Stromal cell of bone marrow (primary cell): ENCODE measurements around the gene PARP3.
A peak's percentile ranks its signal among the peaks of the same experiment; 100 is the strongest.
"Not testable (repeated sequence)": the region's sequence is repeated elsewhere in the genome, so short reads cannot be mapped to it uniquely, and the experiment has no call there.

Experiments used
- DNase-seq: peaks from one replicate; pipeline ENCODE4 v3.0.0-alpha.2; 2012; ENCODE audit warnings: low read depth

Gene PARP3

DNA sequence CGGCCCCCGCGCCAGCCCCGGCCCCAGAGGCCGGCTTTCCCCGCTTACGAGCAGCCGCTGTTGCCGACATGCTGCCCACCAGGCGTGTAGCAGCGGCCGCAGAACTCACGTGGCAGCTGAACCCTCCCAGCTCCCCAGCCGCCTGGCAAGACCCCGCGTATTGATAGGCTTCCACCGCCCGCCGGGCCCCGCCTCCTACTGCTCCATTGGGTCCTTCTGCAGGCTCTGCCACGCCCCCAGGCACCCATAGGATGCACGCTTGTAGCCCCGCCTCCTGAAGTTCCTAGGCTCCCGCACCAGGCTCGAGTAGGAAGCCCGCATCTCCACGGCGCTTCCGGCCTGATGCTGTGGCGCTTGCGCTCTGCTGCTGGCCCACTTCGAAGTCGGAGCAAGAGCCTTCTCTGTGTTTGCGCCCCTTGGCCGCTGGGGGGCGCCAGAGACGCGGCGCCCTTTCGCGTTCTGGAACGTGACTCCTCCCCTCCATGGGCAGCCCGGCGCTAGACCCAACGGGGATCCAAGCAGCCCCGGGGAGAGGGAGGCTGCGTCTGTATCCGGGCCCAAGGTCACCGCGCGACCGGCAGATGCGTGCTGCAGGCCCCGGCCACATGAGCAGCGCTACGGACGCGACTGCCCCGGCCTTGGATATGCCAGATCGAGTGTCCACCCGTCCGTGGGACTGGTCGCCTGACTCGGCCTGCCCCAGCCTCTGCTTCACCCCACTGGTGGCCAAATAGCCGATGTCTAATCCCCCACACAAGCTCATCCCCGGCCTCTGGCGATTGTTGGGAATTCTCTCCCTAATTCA, at the start of gene PARP3, which contains the start of gene RRP9:
Gene PARP3 (plus strand): TSS at position 566 of the 805 bp plus-strand sequence. CDS start 993 bp downstream, outside the sequence.
Gene RRP9 (minus strand): TSS at position 107 of the 805 bp plus-strand sequence. CDS start 37 bp downstream, at position 70.
- DNase-seq, result peak; percentile 100

DNA sequence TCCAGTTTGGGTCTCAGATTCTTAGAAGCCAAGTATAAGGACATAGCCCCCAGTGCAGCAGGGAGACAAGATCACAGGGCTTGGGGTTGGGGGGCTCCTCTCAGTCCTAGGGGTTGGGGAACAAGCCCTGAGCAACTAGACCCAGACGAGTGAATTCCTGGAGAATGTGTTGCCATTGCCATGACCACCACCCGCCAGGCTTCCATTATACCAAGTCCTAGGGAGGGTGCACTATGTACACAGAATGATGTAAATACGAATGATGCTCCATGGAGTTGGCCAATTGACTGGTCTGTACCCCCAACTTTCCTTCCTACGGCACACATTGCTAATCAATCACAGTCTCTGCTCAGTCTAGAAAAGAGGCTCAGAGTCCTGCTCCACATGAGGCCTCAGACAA, 47.8 kb upstream of the PARP3 start:
- DNase-seq, result no peak

DNA sequence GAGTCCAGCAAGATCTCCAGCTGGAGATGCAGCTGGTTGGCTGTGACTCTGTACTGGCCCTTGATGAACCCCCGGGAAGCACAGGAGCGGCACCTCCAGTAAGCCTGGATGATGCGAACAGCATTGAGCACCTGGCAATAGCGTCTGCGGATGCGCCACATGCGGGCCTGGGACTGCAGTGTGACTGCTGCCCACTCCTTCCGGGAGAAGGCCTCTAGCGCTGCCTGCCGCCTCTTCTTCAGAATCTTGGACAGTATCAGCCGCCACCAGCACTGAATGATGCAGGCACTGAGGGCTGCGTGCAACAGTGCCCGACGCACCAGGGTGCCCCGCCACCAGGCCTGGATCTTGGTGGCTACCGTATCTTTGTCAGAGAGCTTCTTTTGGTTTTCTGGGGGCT, 47.2 kb upstream of the PARP3 start:
- DNase-seq, result no peak

DNA sequence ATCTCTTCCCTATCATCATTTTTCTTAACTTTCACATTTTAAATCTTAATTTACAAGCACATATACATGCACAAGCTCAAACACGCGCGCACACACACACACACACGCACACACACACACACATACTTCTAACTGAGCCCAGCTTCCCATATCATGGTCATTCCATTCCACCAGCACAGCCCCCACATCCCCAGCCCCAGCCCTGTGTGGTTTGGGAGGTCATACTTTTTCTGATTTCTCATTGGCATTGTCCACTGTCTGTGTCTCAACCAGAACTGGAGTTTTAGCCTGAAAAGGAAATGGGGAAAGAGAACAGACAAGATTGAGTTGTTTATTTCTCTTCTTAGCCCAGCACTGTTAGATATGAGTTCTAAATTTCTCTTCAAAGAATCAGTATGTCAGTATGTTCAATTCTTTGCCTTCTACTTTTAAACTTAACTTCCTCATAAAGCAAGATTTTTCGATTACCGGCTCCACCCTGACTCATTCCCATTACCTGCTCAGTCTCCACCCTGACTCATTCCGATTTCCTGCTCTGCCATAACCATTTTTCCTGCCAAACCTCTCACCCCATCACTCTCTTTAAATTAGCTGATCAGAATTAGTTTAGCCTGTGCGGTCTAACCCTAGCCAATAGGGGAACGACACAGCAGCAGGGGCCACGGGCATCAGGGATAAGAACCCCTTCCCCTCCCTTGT, 45.4 kb upstream of the PARP3 start:
- no peak for DNase-seq

DNA sequence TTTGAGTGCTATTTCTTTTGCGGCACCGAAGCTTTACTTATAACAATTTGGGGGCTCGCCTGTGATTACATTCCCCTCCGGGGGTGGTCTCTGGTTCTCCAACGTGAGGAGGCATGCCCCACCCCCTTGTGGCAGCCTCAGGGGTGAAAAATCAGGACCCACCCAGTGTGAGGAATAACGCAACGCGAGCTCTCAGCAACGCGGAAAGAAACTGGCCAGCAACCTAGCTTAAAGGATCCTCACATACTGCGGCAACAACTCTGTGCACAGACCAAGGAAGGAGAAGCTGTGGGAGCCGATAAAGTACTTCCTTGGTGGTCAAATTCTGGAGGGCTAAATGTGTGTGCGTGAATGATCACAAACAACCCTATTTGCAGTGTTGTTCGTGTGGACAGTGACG, 44.8 kb upstream of the PARP3 start:
- no peak for DNase-seq

DNA sequence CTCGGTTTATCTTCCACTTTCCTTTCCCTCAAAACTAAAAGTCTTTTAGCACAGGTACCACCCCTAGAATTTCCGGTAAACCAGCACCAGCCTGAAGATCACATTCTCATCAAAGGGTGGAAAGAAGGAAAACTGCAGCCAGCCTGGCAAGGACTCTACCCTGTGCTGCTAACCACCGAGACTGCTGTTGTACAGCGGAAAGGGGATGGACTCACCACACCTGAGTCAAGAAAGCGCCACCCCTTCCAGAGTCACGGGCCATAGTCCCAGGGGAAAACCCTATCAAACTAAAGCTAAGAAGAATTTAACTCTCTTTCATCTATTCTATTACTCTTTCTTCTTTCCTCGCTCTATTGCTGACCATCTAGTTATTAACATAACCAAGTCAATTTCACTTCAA, 42.1 kb upstream of the PARP3 start:
- DNase-seq, result not testable (repeated sequence)

DNA sequence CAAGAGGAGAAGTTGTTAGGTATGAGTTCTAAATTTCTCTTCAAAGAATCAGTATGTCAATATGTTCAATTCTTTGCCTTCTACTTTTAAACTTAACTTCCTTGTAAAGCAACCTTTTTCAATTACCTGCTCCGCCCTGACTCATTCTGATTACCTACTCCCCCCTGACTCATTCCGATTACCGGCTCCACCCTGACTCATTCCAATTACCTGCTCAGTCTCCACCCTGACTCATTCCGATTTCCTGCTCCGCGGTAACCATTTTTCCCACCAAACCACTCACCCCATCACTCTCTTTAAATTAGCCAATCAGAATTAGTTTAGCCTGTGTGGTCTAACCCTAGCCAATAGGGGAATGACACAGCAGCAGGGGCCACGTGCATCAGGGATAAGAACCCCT, 39.8 kb upstream of the PARP3 start:
- not testable (repeated sequence) for DNase-seq

DNA sequence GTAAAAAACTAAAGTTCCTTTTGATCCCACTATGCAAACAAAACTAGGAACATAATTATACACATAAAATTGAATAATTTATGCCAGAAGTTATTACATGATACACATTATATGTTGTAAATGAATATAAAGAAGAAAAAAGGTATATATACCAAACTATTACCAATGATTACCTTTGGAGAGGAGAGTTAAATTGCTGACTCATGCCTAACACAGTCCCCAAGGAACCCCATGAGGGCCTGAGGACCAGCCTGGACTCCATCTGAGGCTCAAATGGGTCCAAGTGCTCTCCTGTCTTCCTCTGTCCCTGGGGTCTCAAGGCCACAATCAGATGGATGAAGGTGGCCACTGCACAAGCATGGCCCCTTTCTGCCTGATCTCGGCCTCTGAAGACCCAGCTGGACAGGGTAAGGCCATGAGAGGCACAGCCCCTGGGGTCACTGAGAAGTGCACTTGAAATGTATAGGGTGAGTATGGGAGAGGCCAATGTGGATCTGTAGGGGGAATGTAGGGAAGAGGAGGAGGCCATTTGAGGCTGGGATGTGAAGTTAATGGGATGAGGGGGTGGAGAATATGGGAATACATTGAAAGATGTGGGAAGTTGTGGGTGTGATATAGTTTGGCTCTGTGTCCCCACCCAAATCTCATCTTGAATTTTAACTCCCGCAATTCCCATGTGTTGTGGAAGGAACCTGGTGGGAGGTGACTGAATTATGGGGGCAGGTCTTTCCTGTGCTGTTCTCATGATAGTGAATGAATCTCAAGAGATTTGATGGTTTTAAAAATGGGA, 37.9 kb upstream of the PARP3 start:
- no peak for DNase-seq

DNA sequence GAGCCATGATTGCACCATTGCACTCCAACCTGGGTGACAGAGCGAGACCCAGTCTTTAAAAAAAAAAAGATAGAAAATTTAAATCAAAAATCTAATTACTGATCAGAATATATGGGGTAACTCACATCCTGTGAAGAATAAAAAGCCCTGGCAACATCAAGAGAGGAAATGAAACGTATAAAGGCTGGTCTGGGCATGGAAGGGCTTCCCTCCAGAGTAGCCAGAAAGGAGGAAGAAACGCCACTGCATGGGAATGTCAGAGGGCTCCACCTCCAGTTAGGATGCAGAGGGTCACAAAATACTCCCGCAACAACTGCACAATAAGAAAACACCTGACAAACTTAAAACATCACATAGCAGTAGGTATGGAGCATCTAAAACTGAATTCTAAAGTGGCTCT, 34.1 kb upstream of the PARP3 start:
- DNase-seq, result no peak

DNA sequence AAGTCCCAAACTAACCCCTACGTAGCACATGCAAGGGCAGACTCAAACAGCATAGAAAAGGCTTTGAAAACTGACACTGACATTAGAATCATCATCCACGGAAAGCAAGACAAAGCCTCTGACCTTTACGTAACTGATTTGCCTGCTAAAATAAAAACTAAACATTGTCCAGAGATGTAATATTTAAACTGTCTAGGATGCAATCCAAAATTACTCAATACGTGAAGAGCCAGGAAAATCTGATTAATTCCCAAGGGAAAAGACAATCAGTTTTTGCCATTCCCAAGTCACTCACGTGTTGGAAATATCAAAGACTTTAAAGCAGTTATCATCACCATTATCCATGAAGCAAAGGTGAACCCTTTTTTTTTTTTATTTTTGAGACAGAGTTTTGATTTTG, 25.7 kb upstream of the PARP3 start:
- DNase-seq, result peak; percentile 13

DNA sequence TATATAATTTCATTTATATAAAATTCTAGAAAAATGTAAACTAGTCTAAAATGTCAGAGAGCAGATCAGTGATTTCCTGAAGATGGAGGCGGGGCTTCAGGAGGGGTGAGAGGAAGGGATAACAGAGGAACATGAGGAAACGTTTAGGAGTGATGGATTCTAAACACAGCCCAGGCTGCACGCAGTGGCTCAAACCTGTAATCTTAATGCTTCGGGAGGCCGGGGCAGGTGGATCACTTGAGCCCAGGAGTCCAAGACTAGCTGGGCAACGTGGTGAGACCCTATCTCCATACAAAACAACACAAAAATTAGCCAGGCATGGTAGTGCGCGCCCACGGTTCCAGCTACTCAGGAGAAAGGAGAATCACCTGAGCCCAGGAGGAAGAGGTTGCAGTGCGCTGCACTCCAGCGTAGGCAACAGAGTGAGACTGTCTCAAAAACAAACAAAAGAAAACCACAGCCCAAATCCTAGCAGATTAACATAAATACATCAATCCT, 21.0 kb upstream of the PARP3 start:
- DNase-seq, result no peak

DNA sequence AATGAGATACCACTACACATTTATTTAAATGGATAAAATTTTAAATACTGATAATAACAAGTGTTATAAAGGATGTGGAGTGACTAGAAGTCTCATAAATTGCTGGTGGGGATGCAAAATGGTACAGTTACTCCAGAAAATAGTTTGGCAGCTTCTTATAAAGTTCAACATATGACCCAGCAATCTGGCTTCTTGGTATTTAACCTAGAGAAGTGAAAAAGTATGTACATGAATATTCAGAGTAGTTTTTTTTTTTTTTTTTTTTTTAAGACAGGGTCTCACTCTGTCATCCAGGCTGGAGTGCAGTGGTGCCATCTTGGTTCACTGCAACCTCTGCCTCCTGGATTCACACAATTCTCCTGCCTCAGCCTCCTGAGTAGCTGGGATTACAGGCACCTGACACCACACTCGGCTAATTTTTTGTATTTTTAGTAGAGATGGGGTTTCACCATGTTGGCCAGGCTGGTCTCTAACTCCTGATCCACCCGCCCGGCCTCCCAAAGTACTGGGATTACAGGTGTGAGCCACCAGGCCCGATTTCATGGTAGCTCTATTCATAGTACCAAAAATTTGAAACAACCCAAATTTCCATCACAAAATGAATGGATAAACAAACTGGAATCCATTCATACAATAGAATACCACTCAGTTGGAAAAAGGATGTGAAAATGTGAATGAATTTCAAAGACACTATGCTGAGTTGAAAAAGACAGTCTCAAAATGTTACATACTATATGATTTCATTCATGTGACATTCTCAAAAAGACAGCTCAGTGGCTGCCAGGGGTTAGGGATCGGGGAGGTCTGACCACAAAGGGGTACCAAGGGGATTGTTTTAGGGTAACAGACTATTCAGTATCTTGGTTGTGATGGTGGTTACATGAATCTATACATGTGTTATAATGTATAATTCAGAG, 14.8 kb upstream of the PARP3 start:
- no peak for DNase-seq

DNA sequence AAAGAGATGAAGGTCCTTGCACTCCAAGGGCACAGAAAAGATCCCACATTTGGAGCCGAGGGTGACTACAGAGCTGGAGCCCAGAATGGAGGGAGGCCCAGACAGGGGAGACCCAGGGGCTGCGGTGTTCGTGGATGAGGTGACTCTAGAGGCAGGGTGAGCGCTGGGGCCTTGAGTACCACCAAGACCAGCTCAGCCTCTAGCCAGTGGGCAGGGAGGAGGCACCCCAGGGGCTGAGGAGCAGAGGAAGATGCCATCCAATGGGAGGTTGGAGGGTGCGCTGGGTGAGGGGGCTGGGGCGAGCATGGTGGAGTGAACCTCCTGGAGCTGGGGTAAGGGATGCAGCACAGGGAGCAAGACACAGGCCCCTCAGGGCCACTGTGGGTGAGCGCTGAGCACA, 13.7 kb upstream of the PARP3 start:
- DNase-seq, result no peak

DNA sequence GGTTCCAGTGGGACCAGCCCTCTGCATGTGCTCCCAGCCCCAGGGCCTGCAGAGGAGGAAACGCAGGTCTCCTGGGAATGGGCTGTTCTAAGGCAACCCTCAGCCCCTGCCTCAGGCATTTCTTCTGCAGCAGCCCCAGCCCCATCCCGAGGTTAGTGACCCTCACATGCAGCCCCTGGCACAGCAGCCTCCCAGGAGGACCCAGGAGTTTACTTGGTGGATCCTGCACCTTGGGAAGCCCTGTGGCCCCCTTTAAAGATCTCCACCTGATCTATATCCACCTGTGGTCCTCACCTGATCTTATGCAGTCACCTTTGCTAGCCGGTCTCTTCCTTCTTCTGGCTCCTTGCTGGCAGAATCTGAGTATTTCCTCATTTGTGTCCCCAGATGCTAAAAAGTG, 13.2 kb upstream of the PARP3 start:
- DNase-seq, result not testable (repeated sequence)

DNA sequence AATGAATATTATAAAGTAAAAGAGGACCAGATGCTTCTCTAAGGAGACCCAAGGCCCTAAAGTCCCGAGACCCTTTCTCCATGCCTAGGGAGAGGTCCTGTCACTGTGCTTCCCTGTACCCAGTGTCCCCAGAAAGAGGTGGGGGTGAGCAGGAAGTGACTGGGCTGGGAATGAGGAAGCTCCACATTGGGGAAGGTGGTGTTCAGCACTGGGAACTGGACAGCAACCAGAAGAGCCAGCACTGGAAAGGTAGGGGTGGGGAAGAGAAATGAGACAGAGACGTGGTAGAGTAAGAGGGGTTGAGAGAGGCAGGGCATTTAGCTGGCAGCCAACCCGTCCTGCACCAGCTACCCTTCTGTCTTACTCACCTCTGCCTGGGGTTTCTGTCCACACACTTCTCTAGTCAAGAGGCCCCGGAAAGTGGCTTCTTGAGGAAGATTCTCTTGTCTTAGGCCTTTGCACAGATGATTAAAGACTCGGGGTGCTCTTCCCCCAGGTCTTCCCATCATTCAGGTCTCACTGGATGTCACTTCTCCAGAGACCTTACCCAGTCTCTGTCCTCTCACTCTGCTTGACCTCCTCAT, 12.7 kb upstream of the PARP3 start:
- no peak for DNase-seq

DNA sequence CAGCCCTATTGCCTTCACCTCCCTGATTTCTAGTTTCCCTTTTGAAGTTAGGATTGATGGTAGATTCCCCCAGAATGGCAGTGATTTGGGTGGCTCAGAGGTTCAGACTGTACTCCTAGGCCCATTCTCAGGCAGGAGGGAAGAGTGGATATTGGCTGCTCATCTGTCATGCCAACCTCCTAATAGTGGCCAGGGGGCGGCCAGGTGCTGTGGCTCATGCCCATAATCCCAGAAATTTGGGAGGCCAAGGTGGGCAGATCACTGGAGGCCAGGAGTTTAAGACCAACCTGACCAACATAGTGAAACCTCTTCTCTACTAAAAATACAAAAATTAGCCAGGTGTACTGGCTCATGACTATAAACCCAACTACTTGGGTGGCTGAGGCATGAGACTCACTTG, 11.7 kb upstream of the PARP3 start:
- DNase-seq, result no peak

DNA sequence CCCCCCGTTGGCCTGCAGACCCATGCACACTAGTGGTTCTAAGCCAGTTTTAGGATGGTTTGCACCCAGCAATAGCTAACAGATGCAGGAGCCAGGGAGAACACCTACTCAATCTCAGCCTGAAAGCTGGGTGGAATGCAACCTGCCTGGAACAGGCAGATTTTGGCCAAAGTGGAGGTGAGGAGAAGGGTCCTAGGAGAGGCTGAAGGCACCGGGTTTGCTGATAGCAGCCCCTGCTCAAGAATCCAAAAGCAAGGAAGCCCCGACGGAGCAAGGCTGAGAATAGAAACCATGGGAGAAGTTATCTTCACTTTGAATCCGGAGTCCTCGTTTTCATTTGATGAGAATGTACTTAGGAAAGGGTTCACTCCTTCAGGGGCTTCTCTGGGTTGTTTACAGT, 10.4 kb upstream of the PARP3 start:
- DNase-seq, result no peak

DNA sequence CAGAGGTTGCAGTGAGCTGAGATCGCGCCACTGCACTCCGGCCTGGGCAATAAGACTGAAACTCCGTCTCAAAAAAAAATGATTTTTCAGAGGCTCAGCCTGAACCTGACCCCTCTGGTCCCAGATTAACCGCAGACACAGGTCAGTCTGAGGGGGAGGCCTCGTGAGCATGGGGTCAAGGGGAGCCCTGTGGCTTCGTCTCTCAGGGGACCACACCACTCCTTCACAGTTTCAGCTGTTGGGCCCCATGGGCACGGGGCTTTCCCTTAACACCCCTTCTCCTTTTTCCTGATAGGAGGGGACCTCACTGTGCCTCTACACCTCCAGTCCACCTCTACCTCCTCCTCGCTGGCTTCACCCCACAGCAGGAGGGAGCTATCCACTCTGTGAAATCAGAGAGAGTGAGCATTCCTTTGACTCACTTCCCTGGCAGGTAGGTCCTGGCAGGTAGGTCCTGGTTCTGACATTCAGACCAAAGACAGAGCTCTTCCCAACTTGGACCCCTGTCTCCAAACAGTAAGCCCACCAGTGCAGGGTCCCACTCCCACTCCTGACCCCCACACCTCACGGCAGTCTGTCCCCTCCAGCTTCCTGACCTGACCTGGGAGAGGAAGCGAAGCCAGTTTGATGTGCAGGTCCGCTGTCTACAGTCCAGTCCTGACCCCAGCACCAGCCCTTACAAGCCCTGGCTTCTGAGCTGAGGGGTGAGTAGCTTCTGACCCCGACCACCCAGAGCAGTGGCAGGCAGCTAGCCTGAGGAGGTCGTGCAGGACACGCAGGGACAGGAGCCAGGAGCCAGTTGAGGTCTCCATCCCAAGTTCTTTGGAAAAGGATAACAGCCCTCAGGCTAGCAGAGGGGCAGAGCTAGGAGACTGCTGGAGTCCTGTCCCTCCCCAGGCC, 9.4 kb upstream of the PARP3 start:
- no peak for DNase-seq

DNA sequence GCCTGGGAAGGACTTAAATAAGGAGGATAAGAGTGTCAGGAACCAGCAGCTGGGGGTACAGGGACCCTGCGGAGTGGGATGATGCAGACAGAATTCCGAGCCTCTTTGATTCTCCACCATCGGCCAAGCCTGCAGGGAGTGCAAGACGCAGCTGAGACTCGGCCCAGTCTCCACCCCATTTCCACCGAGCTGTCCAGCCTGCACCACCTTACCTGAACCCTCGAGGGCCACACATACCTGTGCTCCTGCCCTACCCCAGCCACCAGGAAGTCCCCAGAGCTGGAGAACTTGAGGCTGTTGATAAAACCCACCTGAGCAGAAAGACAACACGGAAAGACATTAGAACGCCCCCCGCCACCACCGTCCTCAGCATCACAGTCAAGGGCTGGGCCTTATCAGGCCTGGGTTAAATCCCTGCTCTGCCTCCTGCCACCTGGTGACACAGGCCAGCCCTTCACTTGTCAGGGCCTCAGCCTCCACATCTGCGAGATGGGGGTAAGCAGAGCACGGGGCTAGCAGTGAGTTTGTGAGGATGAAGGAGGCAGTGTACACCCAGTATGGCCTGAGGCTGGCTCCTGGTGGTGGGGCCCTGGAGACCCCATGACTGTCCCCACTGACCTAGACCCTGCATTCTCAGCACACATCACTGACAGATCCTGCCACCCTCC, 8.6 kb upstream of the PARP3 start:
- no peak for DNase-seq
